CD4-positive, alpha-beta T cell (primary cell): Measurements from ENCODE around the gene TPBG. TPM values are rescaled to one million over a fixed set of nuclear protein-coding genes. Genes with fewer than 3 reads are reported as not detected.

ENCODE experiments used
- ATAC-seq: fragments of 200-7000 bp; cut with Tn5 transposase; one replicate; pipeline ENCODE4 v1.10.0; 2022; ENCODE audit warnings: mild to moderate bottlenecking; ENCODE audit not compliant: poor library complexity
- CTCF ChIA-PET: fragments of 350-600 bp; sonication (Branson Sonifier 250); formaldehyde crosslinking; loops from one replicate; lab custom pipeline; 2021; ENCODE audit warnings: antibody characterized with exemption, inconsistent platforms; lab: Charles Lee
- POLR2A ChIA-PET: fragments of 350-600 bp; sonication (Branson Sonifier 250); formaldehyde crosslinking; loops from one replicate; lab custom pipeline; 2021; ENCODE audit warnings: antibody characterized with exemption, inconsistent platforms; lab: Charles Lee
- DNase-seq, 14 experiments: peaks; one replicate each; pipeline ENCODE4 v3.0.0-alpha.2; 2013 to 2020; ENCODE audit warnings: mixed read lengths in 2 of 14
- H3K27ac ChIP-seq, 2 donors: one replicate each; pipeline versions ENCODE4 v1.5.1 to v1.7.0; 2013; ENCODE audit warnings: low read length in 2 of 2, low read depth in 1 of 2, mild to moderate bottlenecking in 1 of 2
- H3K27me3 ChIP-seq, 2 experiments: 1 replicate in 1 of 2; 2 replicates in 1 of 2; pipeline versions ENCODE4 v1.6.1 to v1.7.0; 2013; ENCODE audit warnings: low read length in 2 of 2, control low read depth in 1 of 2, mild to moderate bottlenecking in 1 of 2, moderate library complexity in 1 of 2; ENCODE audit not compliant: insufficient read depth in 2 of 2, control insufficient read depth in 1 of 2
- H3K36me3 ChIP-seq: one replicate; pipeline ENCODE4 v1.6.1; 2013; ENCODE audit warnings: low read length, control low read depth; ENCODE audit not compliant: insufficient read depth
- H3K4me1 ChIP-seq: one replicate; pipeline ENCODE4 v1.6.1; 2013; ENCODE audit warnings: low read length, control low read depth; ENCODE audit not compliant: insufficient read depth
- H3K4me3 ChIP-seq: one replicate; pipeline ENCODE4 v1.5.1; 2013; ENCODE audit warnings: mild to moderate bottlenecking, low read length, moderate library complexity
- H3K9me3 ChIP-seq, 2 experiments: 1 replicate in 1 of 2; 2 replicates in 1 of 2; pipeline versions ENCODE4 v1.6.1 to v1.7.0; 2013; ENCODE audit warnings: low read length in 2 of 2, mild to moderate bottlenecking in 2 of 2, control low read depth in 1 of 2, moderate library complexity in 1 of 2; ENCODE audit not compliant: control insufficient read depth in 1 of 2, insufficient read depth in 1 of 2
- H3K27ac Mint-ChIP-seq: one replicate; pipeline ENCODE4 v1.8.0; 2020; ENCODE audit warnings: mixed read lengths
- H3K27me3 Mint-ChIP-seq: one replicate; pipeline ENCODE4 v1.8.0; 2021; ENCODE audit warnings: mixed read lengths
- H3K36me3 Mint-ChIP-seq: one replicate; pipeline ENCODE4 v1.8.0; 2021; ENCODE audit warnings: low read depth, mixed read lengths
- H3K4me1 Mint-ChIP-seq: one replicate; pipeline ENCODE4 v1.8.0; 2021; ENCODE audit warnings: low read depth, mixed read lengths
- H3K4me3 Mint-ChIP-seq: one replicate; pipeline ENCODE4 v1.8.0; 2020; ENCODE audit warnings: mild to moderate bottlenecking, mixed read lengths
- H3K9me3 Mint-ChIP-seq: one replicate; pipeline ENCODE4 v1.8.0; 2020; ENCODE audit warnings: mixed read lengths
- CTCF ChIP-seq: fragments of 200-600 bp; IDR thresholded peaks from one replicate; pipeline ENCODE4 v1.8.0; 2022; ENCODE audit warnings: antibody characterized with exemption, mild to moderate bottlenecking
- intact Hi-C, 2 experiments: fragments of 100-400 bp; cut with DNase I in 1 of 2; cut with micrococcal nuclease in 1 of 2; formaldehyde crosslinking; loops; one replicate each; pipeline versions ENCODE4 v1.15.1 to v1.9.0; 2023 to 2025; cut with DNase I, micrococcal nuclease
- total RNA-seq, 174 experiments: library from RNA in 2 of 174; stranded (reverse) in 2 of 174; gene quantifications; one replicate each; pipeline ENCODE4 v1.2.3 and lab custom pipeline; 2021 to 2026

Gene TPBG
- total RNA-seq, 2 experiments from 2014 or later: 0.36 to 0.56 TPM

GRCh38 chr6:82360552-82360951, 3.1 kb upstream of the TPBG start:
- H3K27me3 ChIP-seq: peaks cover 18 to 48% of the 10 kb centered on the region in 2 experiments
- Mint-ChIP-seq H3K4me3 (no peak overlapping the region), H3K4me1 (peaks cover 19% of the 10 kb centered on the region), H3K9me3 (no peaks in the 10 kb centered on the region), H3K36me3 (no peaks in the 10 kb centered on the region), H3K27ac (no peak overlapping the region), H3K27me3 (peaks cover 53% of the 10 kb centered on the region)
- ATAC-seq (no peak), DNase-seq (no peak)
- H3K9me3 ChIP-seq: peaks cover 0 to 9% of the 10 kb centered on the region in 2 experiments
- no peak overlapping the region for H3K27ac ChIP-seq
- intact Hi-C loops: no loop called here
- CTCF ChIA-PET: no interaction called here
- TF ChIP-seq CTCF: no peak
- H3K4me1 ChIP-seq: peaks cover 26% of the 10 kb centered on the region
- no peaks in the 10 kb centered on the region for H3K36me3 ChIP-seq
- no peak overlapping the region for H3K4me3 ChIP-seq
- POLR2A ChIA-PET: no interaction called here

GRCh38 chr6:82361631-82362030, 2.0 kb upstream of the TPBG start:
- H3K9me3 Mint-ChIP-seq: no peaks in the 10 kb centered on the region
- peak overlapping the region; percentile 11 for H3K4me3 Mint-ChIP-seq
- H3K4me1 ChIP-seq: peaks cover 29% of the 10 kb centered on the region
- H3K36me3 Mint-ChIP-seq: no peaks in the 10 kb centered on the region
- ChIA-PET CTCF (no interaction called here), POLR2A (no interaction called here)
- peaks cover 0 to 11% of the 10 kb centered on the region in 2 experiments for H3K9me3 ChIP-seq
- peaks cover 64% of the 10 kb centered on the region for H3K27me3 Mint-ChIP-seq
- no peak overlapping the region for H3K27ac ChIP-seq
- ATAC-seq (no peak), DNase-seq (no peak)
- peaks cover 28 to 58% of the 10 kb centered on the region in 2 experiments for H3K27me3 ChIP-seq
- no peak overlapping the region for H3K4me3 ChIP-seq
- no peaks in the 10 kb centered on the region for H3K36me3 ChIP-seq
- intact Hi-C loops: no loop called here
- peaks cover 26% of the 10 kb centered on the region for H3K4me1 Mint-ChIP-seq
- H3K27ac Mint-ChIP-seq: no peak overlapping the region
- TF ChIP-seq CTCF: no peak

GRCh38 chr6:82362144-82362543, 1.5 kb upstream of the TPBG start:
- ATAC-seq: no peak

More at GRCh38 chr6:82362144-82362543, 1.5 kb upstream of the TPBG start:
- peaks cover 29% of the 10 kb centered on the region for H3K4me1 ChIP-seq
- TF ChIP-seq CTCF: no peak
- H3K4me3 ChIP-seq: no peak overlapping the region
- intact Hi-C loops: no loop called here
- no peaks in the 10 kb centered on the region for H3K36me3 ChIP-seq
- ChIA-PET CTCF (no interaction called here), POLR2A (no interaction called here)
- DNase-seq: no peak
- H3K9me3 ChIP-seq: peaks cover 0 to 11% of the 10 kb centered on the region in 2 experiments
- Mint-ChIP-seq H3K4me3 (peak overlapping the region; percentile 83), H3K27me3 (peaks cover 67% of the 10 kb centered on the region), H3K9me3 (no peaks in the 10 kb centered on the region), H3K4me1 (peaks cover 26% of the 10 kb centered on the region), H3K27ac (no peak overlapping the region), H3K36me3 (no peaks in the 10 kb centered on the region)
- H3K27me3 ChIP-seq: peaks cover 30 to 63% of the 10 kb centered on the region in 2 experiments
- no peak overlapping the region for H3K27ac ChIP-seq
